Measurements from ENCODE around the gene LHFPL4. TPM values are rescaled to one million over a fixed set of nuclear protein-coding genes. Genes with fewer than 3 reads are reported as not detected.

The LHFPL4 gene
- total and polyA plus RNA-seq, 2 of the 4 experiments (the other 2 are of a cell fraction), result not detected

DNA sequence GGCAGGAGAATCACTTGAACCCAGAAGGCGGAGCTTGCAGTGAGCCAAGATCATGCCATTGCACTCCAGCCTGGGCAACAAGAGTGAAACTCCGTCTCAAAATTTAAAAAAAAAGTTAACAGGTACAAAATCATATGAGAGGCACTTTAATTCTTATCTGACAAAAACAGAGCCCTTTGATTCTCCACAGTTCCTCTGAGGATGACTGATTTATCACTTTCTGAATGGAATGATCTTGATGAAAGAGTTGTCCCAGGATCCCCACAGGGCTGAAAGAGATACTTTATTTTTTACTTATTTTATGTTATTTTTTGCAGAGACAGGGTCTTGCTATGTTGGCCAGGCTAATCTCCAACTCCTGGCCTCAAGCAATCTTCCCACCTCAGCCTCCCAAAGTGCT is 4.0 kb downstream of the LHFPL4 start:
- H2BK20ac ChIP-seq (ENCODE audit: low read depth, low read length), result no peak overlapping the region
- ATAC-seq (ENCODE audit: low read depth) (no peak), DNase-seq (no peak)
- H3K79me1 ChIP-seq (ENCODE audit: low read depth in 1 of 2, low read length in 2 of 2), result no peaks in the 10 kb centered on the region
- no peak overlapping the region for H2AK9ac ChIP-seq (replicated peaks; ENCODE audit: low read depth, low read length, poor library complexity)
- no peak overlapping the region for H3K23ac ChIP-seq (ENCODE audit: low read depth, low read length)
- no peak overlapping the region for H2BK120ac ChIP-seq (ENCODE audit: low read depth, low read length)
- POLR2A ChIA-PET (ENCODE audit: unreplicated experiment), result no interaction called here
- no peak overlapping the region for H2BK15ac ChIP-seq (ENCODE audit: low read depth, low read length)
- dilution Hi-C loops (cut with HindIII; ENCODE audit: low sequenced_read_pairs, unreplicated experiment), result no loop called here
- H3K4me3 ChIP-seq (ENCODE audit: insufficient read depth, low read depth, low read length), result no peak overlapping the region
- no peak overlapping the region for H2AK5ac ChIP-seq (ENCODE audit: low read depth, low read length)
- no peak overlapping the region for H2BK5ac ChIP-seq (ENCODE audit: low read depth, low read length, poor library complexity, severe bottlenecking)
- no TSS peak for BruUV-seq (replicated peaks)
- no peak overlapping the region for H3K56ac ChIP-seq (ENCODE audit: extremely low read depth, insufficient read depth, low read length)
- H3K27ac ChIP-seq (ENCODE audit: insufficient read depth, low read length), result no peak overlapping the region
- H3K18ac ChIP-seq (ENCODE audit: low read depth, low read length), result no peak overlapping the region
- no peaks in the 10 kb centered on the region for H4K20me1 ChIP-seq (ENCODE audit: insufficient read depth, low read length)
- 86% methylated on average over 1 of the region's 2 CpGs; no CpG with 5 or more reads in 1 of the 2 experiments for WGBS, 2 experiments (ENCODE audit: extremely low coverage in 2 of 2, insufficient read length in 1 of 2)
- H4K8ac ChIP-seq (ENCODE audit: low read depth in 2 of 2, low read length in 2 of 2), result no peak overlapping the region
- no peak for TF ChIP-seq SMC3 (IDR thresholded peaks at IDR 0.05; ENCODE audit: low read depth, low read length)
- no peak for TF ChIP-seq POLR2A (IDR thresholded peaks at IDR 0.05; ENCODE audit: low read depth, low read length)
- TF ChIP-seq, protein P1, sequence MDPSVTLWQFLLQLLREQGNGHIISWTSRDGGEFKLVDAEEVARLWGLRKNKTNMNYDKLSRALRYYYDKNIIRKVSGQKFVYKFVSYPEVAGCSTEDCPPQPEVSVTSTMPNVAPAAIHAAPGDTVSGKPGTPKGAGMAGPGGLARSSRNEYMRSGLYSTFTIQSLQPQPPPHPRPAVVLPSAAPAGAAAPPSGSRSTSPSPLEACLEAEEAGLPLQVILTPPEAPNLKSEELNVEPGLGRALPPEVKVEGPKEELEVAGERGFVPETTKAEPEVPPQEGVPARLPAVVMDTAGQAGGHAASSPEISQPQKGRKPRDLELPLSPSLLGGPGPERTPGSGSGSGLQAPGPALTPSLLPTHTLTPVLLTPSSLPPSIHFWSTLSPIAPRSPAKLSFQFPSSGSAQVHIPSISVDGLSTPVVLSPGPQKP (IDR thresholded peaks at IDR 0.05; ENCODE audit: borderline replicate concordance, low read depth, low read length), result no peak
- no peak for TF ChIP-seq FOS (IDR thresholded peaks at IDR 0.05; ENCODE audit: low read depth, low read length)
- no peak for TF ChIP-seq CHD1 (IDR thresholded peaks at IDR 0.05; ENCODE audit: low read depth, low read length)
- TF ChIP-seq MAFK (IDR thresholded peaks at IDR 0.05; ENCODE audit: low read depth, low read length), result no peak
- TF ChIP-seq NFE2L2 (IDR thresholded peaks at IDR 0.05; ENCODE audit: low read depth, low read length), result no peak
- no peaks in the 10 kb centered on the region for H3K36me3 ChIP-seq (ENCODE audit: control insufficient read depth, insufficient read depth, low read length)
- no peaks in the 10 kb centered on the region for H3K9me1 ChIP-seq (ENCODE audit: insufficient read depth, low read length)
- H4K5ac ChIP-seq (ENCODE audit: low read depth, low read length), result no peak overlapping the region
- peaks cover 12% of the 10 kb centered on the region for H3K27me3 ChIP-seq (ENCODE audit: control insufficient read depth, insufficient read depth, low read length)
- H3K9ac ChIP-seq (ENCODE audit: low read depth, low read length), result no peak overlapping the region
- no peak overlapping the region for H4K91ac ChIP-seq (ENCODE audit: insufficient read depth, low read depth, low read length)
- H3K14ac ChIP-seq (replicated peaks; ENCODE audit: low read depth, low read length), result no peak overlapping the region
- no peak overlapping the region for H3K4ac ChIP-seq (ENCODE audit: low read depth, low read length)
- no peak overlapping the region for H2AFZ ChIP-seq (replicated peaks; ENCODE audit: low read length, poor library complexity)
- no peaks in the 10 kb centered on the region for H3K4me1 ChIP-seq (ENCODE audit: control insufficient read depth, insufficient read depth, low read length)
- H3K9me3 ChIP-seq (ENCODE audit: control insufficient read depth, insufficient read depth, low read length), result no peaks in the 10 kb centered on the region
- CTCF ChIA-PET, result no interaction called here
- intact Hi-C loops (cut with micrococcal nuclease), result no loop called here
- in situ Hi-C loops (cut with MboI; ENCODE audit: low sequenced_read_pairs), result no loop called here
- no peak overlapping the region for H3K4me2 ChIP-seq (ENCODE audit: low read depth, low read length)
